Glomerular endothelial cell (primary cell): ENCODE measurements around the gene VAT1. TPM values are rescaled to one million over a fixed set of nuclear protein-coding genes. Genes with fewer than 3 reads are reported as not detected.

ENCODE experiments used
- DNase-seq: peaks from one replicate; pipeline ENCODE4 v3.0.0-alpha.2; 2011; ENCODE audit warnings: low read depth, low spot score; ENCODE audit errors: extremely low read depth
- total RNA-seq: library from RNA; depleted of rRNA; stranded (reverse); fragments of >200 nt; gene quantifications from 2 replicates; pipeline ENCODE4 v1.2.3, GENCODE V29; 2015

Gene VAT1
- total RNA-seq, 1 donor from 2014 or later, result 602 TPM

DNA sequence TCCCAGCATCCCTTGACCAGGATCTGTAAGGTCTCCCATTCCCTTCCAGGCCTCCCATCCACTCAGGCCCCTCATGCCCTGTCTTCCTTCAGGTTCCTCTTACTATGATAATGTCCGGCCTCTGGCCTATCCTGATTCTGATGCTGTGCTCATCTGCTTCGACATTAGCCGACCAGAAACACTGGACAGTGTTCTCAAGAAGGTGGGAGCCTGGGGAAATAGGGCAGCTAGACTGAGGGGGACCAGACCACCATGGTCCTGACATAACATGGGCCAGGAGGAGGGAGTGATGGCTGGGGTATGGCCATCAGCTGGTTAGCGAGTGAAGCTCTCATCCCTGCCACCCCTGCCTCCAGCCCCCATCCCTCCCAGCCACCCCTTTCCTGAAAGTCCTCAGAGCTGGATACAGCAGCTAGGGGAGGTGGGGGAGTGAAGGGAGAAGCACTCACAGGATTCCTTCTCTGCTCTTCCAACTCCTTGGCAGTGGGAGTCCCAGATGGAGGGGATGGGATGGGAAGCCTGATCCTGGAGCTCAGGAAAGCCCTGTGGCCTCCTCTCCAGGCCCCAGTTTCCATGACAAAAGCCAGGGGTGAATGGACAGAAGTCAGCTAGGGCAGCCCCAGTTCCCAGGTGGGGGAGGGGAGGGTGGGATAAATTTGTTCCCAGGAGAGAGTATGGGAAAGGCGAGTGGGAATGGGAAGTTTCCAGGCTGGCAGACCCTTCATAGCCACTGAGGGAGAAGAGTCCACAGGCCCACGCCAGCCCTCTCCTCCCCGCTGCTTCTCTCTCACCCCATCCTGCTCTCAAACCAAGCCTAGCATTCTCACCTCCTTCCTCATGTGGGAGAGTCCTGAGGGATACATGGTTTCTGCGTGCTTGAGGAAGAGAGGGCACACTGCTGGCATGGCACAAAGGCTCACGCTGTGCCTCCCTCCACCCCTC, 5.2 kb upstream of the VAT1 start:
- DNase-seq, result no peak

DNA sequence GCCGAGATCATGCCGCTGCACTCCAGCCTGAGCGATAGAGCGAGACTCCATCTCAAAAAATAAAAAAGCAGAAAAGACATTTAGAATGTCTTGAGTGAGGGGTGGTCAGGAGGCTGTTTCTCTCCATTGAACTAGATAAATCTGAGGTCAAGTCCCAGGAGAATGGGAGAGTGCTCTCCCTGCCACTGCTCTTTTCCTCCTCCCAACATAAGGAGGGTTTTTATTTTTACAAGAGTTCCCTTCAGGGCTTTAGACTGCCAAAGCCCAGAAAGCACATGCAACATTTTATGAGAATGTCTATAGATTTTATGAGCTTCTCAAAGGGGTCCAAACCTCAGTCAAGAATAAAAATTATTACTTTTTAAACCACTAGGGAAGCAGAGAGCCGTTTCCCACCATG, 4.4 kb upstream of the VAT1 start:
- no peak for DNase-seq

DNA sequence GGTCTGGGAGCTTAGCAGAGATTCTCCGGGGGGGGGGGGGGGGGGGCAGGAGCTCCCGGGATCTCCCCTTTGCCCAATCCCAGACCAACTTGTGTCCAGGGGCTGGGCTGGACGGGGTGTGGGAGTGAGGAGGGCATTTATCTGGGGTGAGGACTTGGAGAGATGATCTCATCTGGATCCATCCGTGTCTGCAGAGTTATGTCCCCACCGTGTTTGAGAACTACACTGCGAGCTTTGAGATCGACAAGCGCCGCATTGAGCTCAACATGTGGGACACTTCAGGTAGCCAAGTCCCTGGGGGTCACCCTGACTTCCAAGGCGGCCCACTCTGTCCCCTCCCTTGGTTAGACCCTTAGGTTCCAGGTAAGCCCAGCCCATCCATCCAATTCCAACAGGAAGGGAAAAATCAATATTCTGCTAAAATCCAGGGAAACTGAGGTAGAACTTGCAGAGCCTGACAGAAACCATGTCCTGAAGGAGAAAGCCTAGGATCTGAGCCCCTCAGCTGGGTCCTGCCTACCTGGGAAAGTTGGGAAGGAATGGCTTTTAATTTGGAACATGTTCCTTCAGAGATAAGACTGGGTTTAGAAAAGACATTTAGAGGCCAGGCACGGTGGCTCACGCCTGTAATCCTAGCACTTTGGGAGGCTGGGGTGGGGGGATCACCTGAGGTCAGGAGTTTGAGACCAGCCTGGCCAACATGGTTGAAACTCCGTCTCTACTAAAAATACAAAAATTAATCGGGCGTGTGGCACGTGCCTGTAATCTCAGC, 3.8 kb upstream of the VAT1 start:
- no peak for DNase-seq

DNA sequence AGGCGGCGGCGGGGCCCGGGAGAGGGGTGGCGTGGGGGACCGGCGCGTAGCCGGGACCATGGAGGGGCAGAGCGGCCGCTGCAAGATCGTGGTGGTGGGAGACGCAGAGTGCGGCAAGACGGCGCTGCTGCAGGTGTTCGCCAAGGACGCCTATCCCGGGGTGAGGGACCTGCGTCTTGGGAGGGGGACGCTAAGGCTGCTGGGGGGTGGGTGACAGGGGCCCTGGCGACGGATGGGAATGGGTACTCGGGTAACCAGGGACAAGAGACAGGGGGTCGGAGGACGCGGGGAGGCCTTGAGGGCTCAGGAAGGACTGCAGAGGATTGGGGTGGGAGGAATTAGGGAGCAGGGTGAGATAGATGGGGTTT, 3.1 kb upstream of the VAT1 start:
- DNase-seq, result no peak

DNA sequence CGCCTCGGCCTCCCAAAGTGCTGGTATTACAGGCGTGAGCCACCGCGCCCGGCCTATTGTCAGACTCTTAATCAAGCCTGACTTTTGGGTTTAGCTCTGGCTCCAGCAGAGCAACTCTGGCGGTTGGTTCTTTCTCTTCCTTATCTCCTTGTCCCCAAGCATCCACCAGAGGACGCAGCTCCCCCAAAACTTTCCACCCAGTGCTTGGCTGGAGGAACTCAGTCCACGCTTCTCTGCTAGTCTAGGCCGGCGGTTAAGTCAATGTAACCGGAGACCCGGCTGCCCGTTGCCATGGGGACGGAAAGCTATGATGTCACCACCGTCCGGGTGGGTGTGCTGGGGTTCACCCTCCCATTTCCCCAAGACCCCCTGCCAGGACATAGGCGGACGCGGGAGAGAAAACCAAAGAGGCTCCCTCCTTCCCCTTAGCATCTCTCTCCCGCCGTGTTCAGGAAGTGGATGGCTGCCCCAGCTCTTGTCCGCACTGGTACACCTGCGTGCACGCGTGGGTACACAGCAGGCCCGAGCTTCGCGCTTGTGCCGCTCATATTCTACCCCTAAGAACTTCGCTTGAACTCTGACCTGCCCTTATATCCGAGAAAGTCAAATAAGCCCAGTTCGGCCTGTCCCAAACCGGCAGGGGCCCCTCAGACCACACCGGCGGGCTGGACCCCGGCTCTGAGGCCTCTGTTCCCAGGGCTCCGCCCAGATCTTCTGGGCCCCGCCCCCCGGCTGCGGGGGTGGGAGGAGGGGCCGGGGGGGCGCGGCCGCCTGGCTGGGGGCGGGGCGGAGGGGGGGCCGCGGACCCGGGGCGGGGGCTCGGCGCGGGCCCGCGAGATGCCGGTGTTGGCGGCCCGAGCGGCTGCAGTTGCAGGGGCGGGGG, 2.5 kb upstream of the VAT1 start, which contains the start of gene RND2:
Gene RND2, plus strand, starts transcription at position 825 of the 883 bp plus-strand sequence. CDS start 117 bp downstream, outside the sequence.
- peak; percentile 84 for DNase-seq

DNA sequence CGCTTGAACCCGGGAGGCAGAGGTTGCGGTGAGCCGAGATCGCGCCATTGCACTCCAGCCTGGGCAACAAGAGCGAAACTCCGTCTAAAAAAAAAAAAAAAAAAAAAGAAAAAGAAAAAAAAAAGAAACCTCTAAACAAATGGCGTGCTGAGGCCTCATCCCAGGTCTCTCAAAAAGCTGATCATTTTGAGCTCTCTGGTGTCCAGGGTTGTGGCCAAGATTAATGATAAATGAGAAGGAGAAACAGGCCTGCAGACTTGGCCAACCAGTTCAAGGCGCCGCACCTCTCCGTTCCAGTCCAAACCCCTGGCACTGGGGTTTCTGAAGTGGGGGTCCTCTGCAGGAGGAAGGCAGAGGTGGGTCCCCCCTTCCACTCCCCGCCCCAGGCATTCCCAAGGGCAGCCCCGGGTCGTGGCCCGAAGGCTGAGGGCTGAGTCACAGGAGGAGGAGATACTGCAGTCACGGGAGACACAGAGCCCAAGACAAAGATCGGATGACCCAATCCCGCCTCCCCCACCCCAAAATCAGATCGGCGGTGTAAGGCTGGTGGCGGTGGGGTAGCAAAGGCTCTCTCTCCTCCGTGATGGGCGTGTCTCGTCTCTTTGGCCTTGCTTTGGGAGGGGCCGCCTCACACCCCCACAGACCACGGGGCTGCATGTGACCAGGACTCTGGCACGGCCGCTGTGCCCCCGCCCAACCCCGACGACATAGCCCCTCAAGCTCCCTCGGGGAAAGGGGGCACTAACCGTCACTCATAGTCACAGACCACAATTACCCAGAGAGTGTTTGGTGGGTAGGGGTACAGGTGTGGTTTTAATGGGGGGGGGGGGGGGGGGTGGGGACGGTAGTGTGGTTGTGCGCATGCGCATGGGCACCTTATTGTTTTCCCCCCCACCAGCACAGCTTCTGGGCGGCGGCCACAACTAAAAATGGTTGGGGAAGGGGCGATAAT, 1.1 kb downstream of the VAT1 start:
- DNase-seq, result no peak

DNA sequence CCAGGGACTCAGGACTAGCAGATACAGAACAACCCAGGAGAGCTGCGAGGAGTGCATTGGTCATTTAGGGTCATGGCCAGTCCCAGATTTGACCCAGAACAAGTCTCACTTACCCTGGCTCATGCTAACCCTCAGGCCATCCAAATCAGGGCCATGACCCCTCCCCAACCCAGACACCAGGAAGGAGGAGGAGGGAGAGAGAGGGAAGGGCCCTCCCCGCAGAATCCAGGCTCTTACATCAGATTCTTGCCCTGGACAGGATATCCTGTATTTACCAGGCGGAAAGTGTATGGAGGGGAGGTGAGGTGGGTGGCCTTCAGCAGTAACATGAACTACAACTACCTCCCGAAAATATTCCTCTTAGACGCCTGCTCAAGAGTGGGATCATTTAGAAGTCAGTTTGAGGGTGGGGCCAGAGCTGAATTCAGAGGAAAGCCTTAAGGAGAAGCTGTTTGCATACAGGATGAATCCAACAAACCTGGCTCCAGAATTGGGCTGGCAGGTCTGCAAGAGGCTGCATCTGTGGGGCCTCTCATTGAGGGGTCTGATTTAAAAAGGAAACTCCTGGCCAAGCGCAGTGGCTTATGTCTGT, 2.1 kb downstream of the VAT1 start:
- no peak for DNase-seq

DNA sequence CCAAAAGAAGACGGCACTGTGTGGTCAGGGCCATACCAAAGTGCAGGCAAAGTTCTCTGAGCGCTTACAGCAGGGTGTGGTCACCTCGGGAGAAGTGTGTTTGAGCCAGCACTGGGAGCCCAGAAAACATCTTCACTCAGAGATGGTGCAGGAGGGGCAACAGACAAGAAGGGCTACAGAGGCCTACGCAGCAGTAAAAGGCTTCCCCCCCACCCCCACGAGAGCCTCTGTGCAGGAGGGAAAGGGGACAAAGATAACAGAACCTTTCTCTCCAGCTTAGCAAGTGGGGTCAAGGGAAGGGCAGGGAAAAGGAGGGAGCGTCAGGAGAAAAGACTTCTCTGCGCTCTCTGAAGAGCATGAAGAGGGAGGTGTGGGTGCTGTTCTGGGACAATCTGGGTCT, 2.8 kb downstream of the VAT1 start:
- DNase-seq, result no peak

DNA sequence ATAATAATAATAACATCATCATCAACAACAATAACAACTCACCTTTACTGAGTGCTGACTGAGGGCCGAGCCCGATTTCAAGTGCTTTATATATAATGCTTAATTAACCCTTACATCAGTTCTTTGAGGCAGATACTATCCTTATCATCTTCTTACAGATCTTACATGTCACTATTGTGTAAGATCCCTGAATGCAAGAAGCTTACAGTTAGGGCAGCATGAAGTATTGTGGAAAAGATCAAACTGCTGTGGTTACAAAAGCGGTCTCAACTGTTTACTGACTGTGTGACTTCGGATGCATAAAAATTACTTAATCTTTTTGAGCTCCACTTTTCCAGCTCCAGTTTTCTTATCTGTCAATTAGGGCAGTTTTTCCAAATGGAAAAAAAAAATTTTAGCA, 3.3 kb downstream of the VAT1 start:
- DNase-seq, result no peak

DNA sequence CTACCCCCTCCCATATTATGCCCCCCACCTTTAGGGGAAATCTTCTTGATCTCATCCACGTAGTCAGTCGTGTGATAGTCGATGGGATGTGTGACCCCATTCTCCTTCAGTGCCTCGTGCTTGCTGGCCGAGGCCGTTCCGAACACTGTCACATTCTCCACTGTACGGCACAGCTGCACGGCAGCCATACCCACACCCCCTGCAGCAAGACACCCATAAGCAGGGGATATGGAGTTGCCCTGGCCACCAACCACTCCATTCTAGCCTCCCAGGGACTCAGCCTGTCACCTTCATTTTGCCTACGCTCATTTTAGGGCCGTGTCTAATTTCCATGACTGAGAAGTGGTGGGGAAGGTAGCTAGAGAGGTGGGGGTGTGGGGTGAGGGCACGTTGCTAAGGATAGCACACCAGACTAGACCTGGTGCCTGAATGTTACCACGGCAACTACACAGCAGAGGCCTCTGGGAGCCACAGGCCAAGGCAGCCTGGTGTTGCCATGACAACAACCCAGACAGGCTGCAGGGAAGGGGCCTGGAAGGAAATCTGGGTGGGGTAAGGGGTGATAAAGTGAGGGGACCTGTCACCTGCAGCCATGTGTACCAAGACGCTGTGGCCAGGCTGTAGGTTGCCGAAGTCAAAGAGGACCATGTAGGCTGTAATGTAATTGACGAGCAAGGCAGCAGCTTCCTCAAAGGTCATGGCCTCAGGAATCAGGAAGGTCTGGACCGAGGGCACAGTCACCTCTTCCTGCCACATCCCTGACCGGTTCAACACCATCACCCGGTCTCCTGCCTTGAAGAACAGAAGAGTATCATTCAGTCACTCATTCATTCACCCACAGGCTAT, 4.0 kb downstream of the VAT1 start:
- DNase-seq, result no peak

DNA sequence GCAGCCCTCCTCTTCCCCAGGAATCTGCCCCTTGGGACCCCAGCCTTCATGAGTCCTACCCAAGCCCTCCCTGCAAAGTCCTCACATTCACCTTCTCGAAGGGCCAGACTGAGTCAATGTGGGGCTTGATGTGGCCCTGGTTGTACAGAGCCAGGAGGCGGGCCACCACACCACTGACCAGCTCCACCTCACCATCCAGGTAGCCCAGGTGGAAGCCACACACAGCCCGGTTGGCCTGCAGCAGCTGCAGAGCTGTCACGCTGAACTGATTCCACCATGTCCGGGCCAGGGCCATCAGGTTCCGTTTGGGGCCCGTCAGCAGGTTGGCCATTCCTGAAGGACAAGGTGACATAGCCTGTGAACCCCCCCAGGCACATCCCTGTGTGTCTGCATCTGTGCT, 6.0 kb downstream of the VAT1 start:
- no peak for DNase-seq

DNA sequence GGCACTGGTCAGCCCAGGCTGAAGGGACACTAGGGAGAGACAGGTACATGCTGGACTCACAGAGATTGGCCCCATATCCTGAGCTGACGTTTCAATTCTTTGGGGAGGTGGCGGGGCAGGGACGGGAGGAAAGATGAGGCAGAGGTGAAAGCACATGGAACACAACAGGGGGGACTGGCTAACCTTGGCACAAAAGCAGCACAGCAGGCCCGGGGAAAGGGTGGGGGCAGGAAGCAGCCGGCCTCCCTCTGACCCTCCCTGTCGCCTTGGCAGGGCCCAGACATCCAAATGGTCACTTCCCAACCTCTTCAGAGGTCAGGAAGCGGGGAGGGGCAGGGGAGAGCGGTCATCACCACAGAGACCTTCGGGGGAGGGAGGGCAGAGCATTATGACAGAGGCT, 6.6 kb downstream of the VAT1 start:
- no peak for DNase-seq

DNA sequence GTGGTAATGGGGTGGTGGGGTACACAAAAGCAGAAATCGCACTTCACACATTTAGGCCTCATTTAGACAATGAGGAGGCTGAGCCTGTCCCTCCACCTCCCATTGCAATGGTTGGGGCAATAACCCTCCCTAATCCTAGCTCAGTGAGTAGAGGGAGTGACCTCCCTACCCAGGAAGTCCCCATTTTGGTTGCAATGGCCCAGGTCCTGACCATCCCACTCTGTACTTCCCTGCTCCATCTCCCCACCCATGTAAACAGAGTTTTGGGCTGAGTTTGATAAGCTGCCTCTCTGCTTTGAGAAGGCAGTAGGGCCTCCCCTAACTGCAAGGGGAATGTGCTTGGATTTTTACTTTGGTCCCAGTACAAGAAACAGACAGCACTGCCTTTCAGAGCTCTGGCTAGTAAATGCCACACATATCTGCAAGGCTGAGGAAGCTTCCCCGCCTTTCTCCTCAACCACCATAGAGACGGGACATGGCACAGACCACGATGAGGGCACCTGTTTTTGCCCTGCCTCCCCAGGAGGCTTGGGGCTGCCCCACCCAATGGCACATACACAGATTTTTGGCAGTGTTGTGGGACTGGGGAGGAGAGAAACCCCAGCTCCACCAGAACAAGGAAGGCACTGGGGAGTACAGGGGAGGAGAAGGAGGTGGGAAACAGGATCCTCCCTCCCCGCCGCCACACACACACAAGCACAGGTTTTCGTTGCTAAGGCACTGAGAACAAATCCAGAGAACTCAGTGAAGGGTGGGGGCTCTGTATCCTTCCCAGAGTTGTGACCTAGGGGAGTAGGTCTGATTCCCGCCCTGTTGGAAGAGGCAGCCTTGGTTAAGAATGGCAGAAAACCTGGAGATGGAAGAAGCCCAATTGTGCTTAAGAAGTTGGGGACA, 7.3 kb downstream of the VAT1 start:
- DNase-seq, result no peak

DNA sequence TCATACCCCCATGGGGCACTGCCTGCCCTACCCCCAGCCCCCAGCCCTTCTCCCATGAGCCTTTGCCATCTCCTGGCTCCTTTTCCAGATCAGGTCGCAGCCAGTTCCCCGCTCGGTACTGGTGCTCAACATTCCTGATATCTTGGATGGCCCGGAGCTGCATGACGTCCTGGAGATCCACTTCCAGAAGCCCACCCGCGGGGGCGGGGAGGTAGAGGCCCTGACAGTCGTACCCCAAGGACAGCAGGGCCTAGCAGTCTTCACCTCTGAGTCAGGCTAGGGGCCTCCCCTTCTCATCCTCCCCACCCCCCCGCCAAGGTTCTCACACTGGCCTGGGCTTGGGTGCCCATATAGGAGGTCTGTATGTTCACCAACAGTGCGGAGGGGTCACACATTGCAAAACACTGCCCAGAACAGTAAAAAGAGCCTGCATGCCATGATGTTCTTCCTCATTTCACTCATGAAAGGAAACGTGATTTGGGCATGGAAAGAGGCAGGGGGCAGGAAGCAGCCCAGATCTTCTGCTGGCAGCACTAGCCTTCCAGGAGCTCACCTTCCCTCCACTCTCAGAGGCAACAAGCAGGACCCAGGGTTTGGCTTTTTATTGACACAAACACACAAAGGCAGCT, 8.1 kb downstream of the VAT1 start:
- no peak for DNase-seq

DNA sequence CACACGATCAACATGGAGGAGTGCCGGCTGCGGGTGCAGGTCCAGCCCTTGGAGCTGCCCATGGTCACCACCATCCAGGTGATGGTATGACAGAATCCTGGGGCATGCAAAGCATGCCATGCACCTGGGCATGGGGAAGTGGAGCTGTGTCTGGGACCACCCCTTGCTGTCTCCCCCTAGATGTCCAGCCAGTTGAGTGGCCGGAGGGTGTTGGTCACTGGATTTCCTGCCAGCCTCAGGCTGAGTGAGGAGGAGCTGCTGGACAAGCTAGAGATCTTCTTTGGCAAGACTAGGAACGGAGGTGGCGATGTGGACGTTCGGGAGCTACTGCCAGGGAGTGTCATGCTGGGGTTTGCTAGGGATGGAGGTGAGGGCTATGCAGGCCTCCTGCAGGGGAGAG, 8.9 kb downstream of the VAT1 start:
- DNase-seq, result no peak

DNA sequence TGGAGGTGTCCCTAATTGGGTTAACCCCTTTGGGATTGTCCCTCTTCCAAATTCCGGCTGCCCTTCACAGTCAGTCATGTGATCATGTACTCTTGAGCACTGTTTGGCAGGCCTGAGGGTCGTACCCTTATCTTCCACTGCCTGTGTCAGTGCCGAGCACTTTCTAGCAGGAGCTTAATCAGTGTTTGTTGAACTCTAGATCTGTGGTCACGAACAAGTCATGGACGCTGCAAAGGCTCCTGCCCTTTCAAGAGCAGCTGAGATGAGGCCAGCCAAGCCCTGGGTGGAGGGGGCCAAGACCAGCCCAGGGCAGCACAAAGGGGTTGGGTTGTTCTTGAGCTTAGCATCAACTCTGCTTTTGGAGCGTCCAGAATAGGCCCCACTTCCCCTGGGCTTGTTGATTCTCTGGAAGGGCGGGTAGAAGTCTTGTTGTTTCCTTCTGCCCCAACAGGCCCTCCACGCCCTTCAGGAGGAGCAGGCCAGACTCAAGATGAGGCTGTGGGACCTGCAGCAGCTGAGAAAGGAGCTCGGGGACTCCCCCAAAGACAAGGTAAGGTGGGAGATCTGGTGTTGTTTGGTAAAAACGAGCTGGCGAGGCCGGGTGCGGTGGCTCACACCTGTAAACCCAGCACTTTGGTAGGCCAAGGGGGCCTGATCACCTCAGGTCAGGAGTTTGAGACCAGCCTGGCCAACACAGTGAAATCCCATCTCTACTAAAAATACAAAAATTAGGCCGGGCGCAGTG, 10.3 kb downstream of the VAT1 start:
- no peak for DNase-seq
